ENCODE measurements around the gene ENAM.

- no peak for TF ChIP-seq CTCF (IDR thresholded peaks at IDR 0.05; ENCODE audit: low read depth, low read length, poor library complexity, severe bottlenecking)
- TF ChIP-seq EZH2phosphoT487 (IDR thresholded peaks at IDR 0.05; ENCODE audit: borderline replicate concordance, low read length) = no peak
These were observed 44.4 kb upstream of the ENAM start for GRCh38 chr4:70583952-70584834.

Measured in DOHH2 (cell line).